Endodermal cell (in vitro differentiated cells): Measurements from ENCODE around the gene CTAGE8. TPM values are rescaled to one million over a fixed set of nuclear protein-coding genes. Genes with fewer than 3 reads are reported as not detected.
"Not testable (repeated sequence)": the region's sequence is repeated elsewhere in the genome, so short reads cannot be mapped to it uniquely, and the experiment has no call there.

Source experiments
- DNase-seq: peaks from one replicate; pipeline ENCODE4 v3.0.0-alpha.2; 2017
- H3K27ac ChIP-seq: 2 replicates; pipeline ENCODE4 v1.5.1; 2013; ENCODE audit warnings: mild to moderate bottlenecking, low read depth, low read length, moderate library complexity
- H3K27me3 ChIP-seq: 2 replicates; pipeline ENCODE4 v1.6.1; 2013; ENCODE audit warnings: mild to moderate bottlenecking, low read length, moderate library complexity; ENCODE audit not compliant: insufficient read depth, control insufficient read depth, poor library complexity, severe bottlenecking
- H3K36me3 ChIP-seq: 2 replicates; pipeline ENCODE4 v1.7.0; 2013; ENCODE audit warnings: mild to moderate bottlenecking, low read length, moderate library complexity; ENCODE audit not compliant: control insufficient read depth, insufficient read depth
- H3K4me1 ChIP-seq: one replicate; pipeline ENCODE4 v1.7.0; 2013; ENCODE audit warnings: low read length; ENCODE audit not compliant: control insufficient read depth, insufficient read depth
- H3K4me3 ChIP-seq: 2 replicates; pipeline ENCODE4 v1.5.1; 2013; ENCODE audit warnings: mild to moderate bottlenecking, low read length, moderate library complexity
- H3K9ac ChIP-seq: 2 replicates; pipeline ENCODE4 v1.6.1; 2013; ENCODE audit warnings: mild to moderate bottlenecking, low read length, moderate library complexity; ENCODE audit not compliant: poor library complexity, severe bottlenecking; ENCODE audit errors: extremely low read depth
- H3K9me3 ChIP-seq: 2 replicates; pipeline ENCODE4 v1.6.1; 2013; ENCODE audit warnings: mild to moderate bottlenecking, low read length, moderate library complexity; ENCODE audit not compliant: control insufficient read depth
- H3K27ac Mint-ChIP-seq: 2 replicates; pipeline ENCODE4 v1.8.0; 2020; ENCODE audit warnings: mixed read lengths
- H3K27me3 Mint-ChIP-seq: 2 replicates; pipeline ENCODE4 v1.8.0; 2021; ENCODE audit warnings: mild to moderate bottlenecking, mixed read lengths; ENCODE audit not compliant: insufficient read depth
- H3K36me3 Mint-ChIP-seq: 2 replicates; pipeline ENCODE4 v1.8.0; 2020; ENCODE audit warnings: low read depth, mixed read lengths
- H3K4me1 Mint-ChIP-seq: 2 replicates; pipeline ENCODE4 v1.8.0; 2020; ENCODE audit warnings: mixed read lengths
- H3K4me3 Mint-ChIP-seq: 2 replicates; pipeline ENCODE4 v1.8.0; 2020; ENCODE audit warnings: mild to moderate bottlenecking, moderate library complexity, mixed read lengths
- H3K9me3 Mint-ChIP-seq: 2 replicates; pipeline ENCODE4 v1.8.0; 2020; ENCODE audit warnings: mild to moderate bottlenecking, mixed read lengths
- WGBS, 2 experiments: methylation state at CpG; one replicate each; pipeline versions ENCODE4 v1.1.5 to v1.1.7; 2013; ENCODE audit warnings: missing lambda C conversion rate in 2 of 2, mixed read lengths in 1 of 2; ENCODE audit not compliant: insufficient coverage in 1 of 2, insufficient read length in 1 of 2; 5-methylcytosine and 5-hydroxymethylcytosine counted together
- total RNA-seq, 2 donors: library from RNA; stranded (reverse); fragmentation: NEBNext Ultra II Directional in 1 of 2; extraction: Animal tissue kit (Norgen Biotek cat#: 25700) in 1 of 2; gene quantifications; 2 replicates in 1 of 2; 3 replicates in 1 of 2; pipeline ENCODE4 v1.2.1, GENCODE V29; 2021

Gene CTAGE8
- total RNA-seq, 2 donors from 2014 or later: 8.4 TPM; not detected in 1

DNA sequence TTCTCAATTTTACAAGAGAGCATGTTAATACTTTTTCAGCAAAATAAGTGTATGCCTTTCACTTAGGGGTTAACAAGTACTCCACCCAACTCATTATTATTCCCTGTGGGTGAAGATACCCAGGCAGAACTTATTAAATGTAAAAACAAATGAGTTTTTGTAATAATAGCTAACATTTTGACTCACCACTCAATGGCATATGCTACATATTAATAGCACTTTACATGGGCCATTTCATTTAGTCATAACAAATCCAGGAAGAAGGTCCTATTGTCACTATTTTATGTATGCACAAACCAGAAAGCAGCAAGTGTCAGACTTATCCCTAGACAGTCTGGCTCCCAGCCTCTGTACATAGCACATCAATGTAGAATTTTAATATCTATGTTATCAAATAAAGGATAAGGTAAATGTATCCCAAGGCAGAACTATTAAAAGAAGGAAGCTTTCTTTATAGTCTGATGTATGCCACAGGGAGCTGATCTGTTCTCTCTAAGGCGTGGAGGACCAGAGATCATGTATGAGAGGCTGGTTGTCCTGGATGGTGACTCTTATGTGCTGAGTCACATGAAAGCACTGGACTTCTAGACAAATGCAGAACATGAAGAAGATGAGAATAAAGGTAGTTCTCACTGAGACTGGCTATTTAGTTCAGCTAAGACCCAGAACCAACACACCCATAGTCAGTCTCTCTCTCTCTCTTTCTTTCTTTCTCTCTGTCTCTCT is 33.7 kb upstream of the CTAGE8 start:
- H3K4me3 Mint-ChIP-seq, H3K9me3 Mint-ChIP-seq, H3K27me3 ChIP-seq, H3K4me3 ChIP-seq, H3K9ac ChIP-seq, H3K27ac Mint-ChIP-seq, H3K4me1 ChIP-seq, H3K4me1 Mint-ChIP-seq, H3K36me3 Mint-ChIP-seq, H3K36me3 ChIP-seq, DNase-seq, H3K9me3 ChIP-seq, H3K27me3 Mint-ChIP-seq, H3K27ac ChIP-seq: not testable (repeated sequence)
- WGBS, 2 experiments: no CpG with 5 or more reads among the region's 1 CpG

DNA sequence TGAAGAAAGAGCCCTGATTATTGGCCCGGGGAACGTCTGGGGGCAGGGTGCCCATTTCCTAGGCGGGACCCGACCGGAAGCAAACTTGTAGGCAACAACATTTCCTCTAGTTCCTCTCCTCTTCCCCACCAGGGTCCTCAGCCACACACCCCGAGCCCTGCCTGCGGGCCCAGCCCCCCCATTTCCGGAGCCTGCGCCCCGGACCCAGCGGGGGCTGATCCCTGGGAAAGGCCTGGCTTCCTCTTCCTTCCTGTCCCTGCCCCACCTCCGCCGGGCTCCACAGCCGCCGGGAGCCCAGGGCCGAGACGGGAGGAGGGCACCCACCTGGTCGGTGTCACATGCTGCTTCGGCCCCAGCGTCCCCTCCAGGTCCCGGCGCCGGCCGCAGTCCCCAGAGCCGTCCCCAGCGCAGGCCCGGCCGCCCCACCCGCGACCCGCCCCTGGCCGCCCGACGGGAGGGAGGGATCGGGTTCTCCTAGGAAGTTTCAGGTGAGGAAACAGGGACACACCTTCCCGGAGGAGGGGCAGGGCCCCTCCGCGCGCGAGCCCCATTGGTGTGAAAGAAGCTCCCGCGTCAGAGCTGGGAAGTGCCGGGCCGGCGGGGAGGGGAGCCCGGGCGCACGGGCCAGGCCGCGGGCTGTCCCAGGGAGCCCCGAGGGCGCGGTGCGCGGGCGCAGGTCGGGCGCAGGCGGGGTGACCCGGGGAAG is 24.9 kb upstream of the CTAGE8 start:
- WGBS, 2 experiments: no CpG with 5 or more reads among the region's 60 CpGs
- H3K9me3 Mint-ChIP-seq, H3K27ac ChIP-seq, DNase-seq, H3K4me1 ChIP-seq, H3K9ac ChIP-seq, H3K36me3 Mint-ChIP-seq, H3K36me3 ChIP-seq, H3K4me3 Mint-ChIP-seq, H3K4me3 ChIP-seq, H3K27me3 ChIP-seq, H3K9me3 ChIP-seq, H3K27me3 Mint-ChIP-seq, H3K27ac Mint-ChIP-seq, H3K4me1 Mint-ChIP-seq: not testable (repeated sequence)

DNA sequence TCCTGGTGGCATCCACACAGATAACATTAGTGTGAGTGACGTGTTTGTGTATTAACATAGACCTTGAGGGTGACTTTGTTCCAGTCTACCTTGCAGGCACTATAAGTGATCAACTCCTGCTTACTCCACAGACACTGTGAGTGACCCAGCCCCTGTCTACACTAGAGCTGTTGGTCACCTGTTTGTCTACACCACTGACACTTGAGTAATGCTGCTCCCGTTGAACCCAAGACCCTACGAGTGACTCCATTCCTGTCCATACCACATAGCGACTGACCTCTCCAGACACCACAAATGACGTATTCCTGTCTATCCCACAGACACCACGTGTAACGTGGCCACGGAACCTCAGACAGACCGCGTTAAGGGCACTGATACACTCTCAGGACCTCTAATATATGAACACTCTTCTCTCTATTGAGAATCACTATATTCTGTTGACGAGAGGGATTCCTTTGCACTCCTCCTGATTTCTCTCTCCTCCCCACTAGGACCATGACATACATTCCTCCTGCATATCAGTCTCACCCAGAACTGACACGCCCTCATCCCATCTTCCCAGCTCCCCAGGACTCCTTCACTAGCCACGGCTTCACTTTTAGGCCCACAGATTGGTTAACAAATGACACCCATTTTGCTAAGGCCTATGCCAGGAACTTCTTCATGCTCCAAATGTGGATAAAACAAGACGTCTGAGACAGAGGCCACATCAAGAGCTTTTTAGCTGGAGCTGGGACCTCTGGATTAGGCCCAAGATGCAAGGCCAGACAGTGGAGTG is 23.5 kb upstream of the CTAGE8 start:
- H3K9me3 Mint-ChIP-seq, H3K4me3 ChIP-seq, H3K4me3 Mint-ChIP-seq, H3K4me1 Mint-ChIP-seq, H3K9me3 ChIP-seq, H3K4me1 ChIP-seq, H3K36me3 Mint-ChIP-seq, H3K9ac ChIP-seq, H3K27me3 Mint-ChIP-seq, H3K27ac Mint-ChIP-seq, H3K27ac ChIP-seq, H3K36me3 ChIP-seq, H3K27me3 ChIP-seq: not testable (repeated sequence)
- DNase-seq: peak; percentile 17
- 90% methylated on average over 3 of the region's 14 CpGs; no CpG with 5 or more reads in 1 of the 2 experiments for WGBS, 2 experiments

DNA sequence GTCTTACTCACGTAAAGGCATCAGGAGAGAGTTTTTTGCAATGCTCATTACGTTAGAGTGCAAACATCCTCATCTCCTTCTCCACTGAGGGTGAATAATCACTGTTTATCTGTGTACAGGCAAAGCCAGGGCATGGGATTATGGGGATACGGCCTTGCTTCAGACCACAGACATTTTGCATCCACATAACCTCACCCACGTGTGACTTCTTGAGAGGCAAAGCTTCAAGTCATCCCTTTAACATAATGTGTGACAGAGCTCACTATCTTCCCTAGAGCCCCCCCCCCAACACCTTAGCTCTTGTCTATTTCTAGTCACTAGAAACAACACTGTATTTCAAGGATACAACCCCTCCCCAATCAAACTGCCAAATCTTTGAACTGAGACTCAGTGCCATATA is 22.5 kb upstream of the CTAGE8 start:
- peak; percentile 6 for DNase-seq
- 81% methylated on average over 2 of the region's 4 CpGs; no CpG with 5 or more reads in 1 of the 2 experiments for WGBS, 2 experiments
- H3K4me3 ChIP-seq: not testable (repeated sequence)

DNA sequence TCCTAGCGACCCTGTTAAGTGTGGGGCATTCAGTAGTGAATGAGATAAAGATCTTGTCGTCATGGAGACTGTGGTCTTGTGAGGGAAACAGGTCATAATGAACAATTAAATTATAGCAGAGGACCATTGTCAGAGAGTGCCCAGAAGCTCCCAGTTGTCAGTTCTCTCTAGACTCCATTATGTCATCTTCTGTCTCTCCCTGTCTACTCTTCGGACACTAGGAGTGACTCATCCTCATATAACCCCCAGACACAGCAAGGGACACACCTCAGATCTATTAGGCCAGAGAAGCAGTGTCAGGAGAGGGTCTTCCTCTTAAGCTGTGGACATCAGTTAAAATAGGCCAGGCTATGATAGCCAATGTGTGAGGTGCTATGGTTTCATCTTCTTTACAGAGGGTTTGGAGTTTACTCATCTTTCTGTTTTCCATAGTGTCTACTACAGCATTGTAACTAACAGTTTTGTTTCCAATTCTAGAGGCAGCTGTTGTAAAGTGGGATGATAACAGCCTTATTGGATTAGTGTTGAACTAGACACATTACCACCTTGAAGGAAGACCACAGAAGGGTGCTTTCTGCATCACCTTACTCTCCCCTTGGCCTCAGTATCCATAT is 18.2 kb upstream of the CTAGE8 start:
- H3K4me3 ChIP-seq, H3K27me3 ChIP-seq, H3K27ac Mint-ChIP-seq, H3K36me3 Mint-ChIP-seq, H3K9me3 Mint-ChIP-seq, H3K4me1 ChIP-seq, H3K27me3 Mint-ChIP-seq, H3K27ac ChIP-seq, H3K9me3 ChIP-seq, H3K4me3 Mint-ChIP-seq, H3K36me3 ChIP-seq, H3K4me1 Mint-ChIP-seq, H3K9ac ChIP-seq, DNase-seq: not testable (repeated sequence)
- no CpG with 5 or more reads among the region's 3 CpGs for WGBS, 2 experiments

More for the DNA sequence above, 22.5 kb upstream of the CTAGE8 start:
- not testable (repeated sequence) for H3K27me3 ChIP-seq, H3K4me1 ChIP-seq, H3K4me1 Mint-ChIP-seq, H3K4me3 Mint-ChIP-seq, H3K9me3 ChIP-seq, H3K36me3 Mint-ChIP-seq, H3K9ac ChIP-seq, H3K27me3 Mint-ChIP-seq, H3K27ac ChIP-seq, H3K27ac Mint-ChIP-seq, H3K36me3 ChIP-seq, H3K9me3 Mint-ChIP-seq

DNA sequence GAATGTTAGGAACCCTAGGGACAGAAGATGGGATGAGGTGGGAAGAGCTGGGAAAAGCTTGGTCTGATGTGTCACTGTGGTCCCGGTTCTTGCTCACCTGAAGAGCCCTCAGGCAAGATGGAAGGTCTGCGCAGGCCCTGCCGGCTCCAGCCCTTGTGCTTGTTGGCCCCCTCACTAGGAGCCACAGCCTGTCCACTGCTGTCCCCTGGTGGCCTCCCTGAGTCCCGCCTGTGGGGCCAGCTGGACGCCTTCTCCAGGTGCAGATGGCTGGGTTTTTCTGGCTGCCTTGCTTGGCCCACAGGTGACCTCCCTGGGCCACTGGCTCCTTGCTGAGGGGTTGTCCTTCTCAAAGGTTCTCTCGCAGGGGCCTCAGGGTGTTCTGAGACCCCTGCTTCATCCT is 14.6 kb upstream of the CTAGE8 start:
- H3K4me3 ChIP-seq, H3K36me3 Mint-ChIP-seq, H3K36me3 ChIP-seq, H3K27ac ChIP-seq, H3K4me1 Mint-ChIP-seq, DNase-seq, H3K9me3 ChIP-seq, H3K9ac ChIP-seq, H3K4me1 ChIP-seq, H3K9me3 Mint-ChIP-seq, H3K27me3 ChIP-seq, H3K4me3 Mint-ChIP-seq, H3K27ac Mint-ChIP-seq, H3K27me3 Mint-ChIP-seq: not testable (repeated sequence)
- no CpG with 5 or more reads among the region's 6 CpGs for WGBS, 2 experiments
